Progenitor cell of endocrine pancreas (in vitro differentiated cells): ENCODE results near the gene SETDB2. TPM values are rescaled to one million over a fixed set of nuclear protein-coding genes. Genes with fewer than 3 reads are reported as not detected.

Experiments
- DNase-seq: peaks from one replicate; pipeline ENCODE4 v3.0.0; 2021; ENCODE audit warnings: low spot score; ENCODE audit not compliant: unreplicated experiment
- H3K27ac Mint-ChIP-seq: 2 replicates; pipeline ENCODE4 v1.8.0; 2021; ENCODE audit warnings: mild to moderate bottlenecking, moderate library complexity, mixed read lengths
- H3K27me3 Mint-ChIP-seq: 2 replicates; pipeline ENCODE4 v1.8.0; 2021; ENCODE audit warnings: mixed read lengths
- H3K36me3 Mint-ChIP-seq: 2 replicates; pipeline ENCODE4 v1.8.0; 2022; ENCODE audit warnings: mixed read lengths; ENCODE audit not compliant: insufficient read depth
- H3K4me1 Mint-ChIP-seq: 2 replicates; pipeline ENCODE4 v1.8.0; 2021; ENCODE audit warnings: low read depth, mixed read lengths
- H3K4me3 Mint-ChIP-seq: 2 replicates; pipeline ENCODE4 v1.8.0; 2021; ENCODE audit warnings: low read depth, mild to moderate bottlenecking, moderate library complexity, mixed read lengths
- H3K9me3 Mint-ChIP-seq: 2 replicates; pipeline ENCODE4 v1.8.0; 2021; ENCODE audit warnings: low read depth, mixed read lengths
- total RNA-seq: library from RNA; stranded (reverse); gene quantifications from 2 replicates; pipeline ENCODE4 v1.2.1, GENCODE V29; 2021
- TF ChIP-seq, protein P1 (sequence below): fragments of 200-600 bp; sonication (generic); IDR thresholded peaks from one replicate; pipeline ENCODE4 v1.5.0; 2021; ENCODE audit warnings: antibody characterized with exemption, mild to moderate bottlenecking; ENCODE audit not compliant: unreplicated experiment

SETDB2 gene
- total RNA-seq, 1 donor from 2014 or later: 11.5 TPM

DNA sequence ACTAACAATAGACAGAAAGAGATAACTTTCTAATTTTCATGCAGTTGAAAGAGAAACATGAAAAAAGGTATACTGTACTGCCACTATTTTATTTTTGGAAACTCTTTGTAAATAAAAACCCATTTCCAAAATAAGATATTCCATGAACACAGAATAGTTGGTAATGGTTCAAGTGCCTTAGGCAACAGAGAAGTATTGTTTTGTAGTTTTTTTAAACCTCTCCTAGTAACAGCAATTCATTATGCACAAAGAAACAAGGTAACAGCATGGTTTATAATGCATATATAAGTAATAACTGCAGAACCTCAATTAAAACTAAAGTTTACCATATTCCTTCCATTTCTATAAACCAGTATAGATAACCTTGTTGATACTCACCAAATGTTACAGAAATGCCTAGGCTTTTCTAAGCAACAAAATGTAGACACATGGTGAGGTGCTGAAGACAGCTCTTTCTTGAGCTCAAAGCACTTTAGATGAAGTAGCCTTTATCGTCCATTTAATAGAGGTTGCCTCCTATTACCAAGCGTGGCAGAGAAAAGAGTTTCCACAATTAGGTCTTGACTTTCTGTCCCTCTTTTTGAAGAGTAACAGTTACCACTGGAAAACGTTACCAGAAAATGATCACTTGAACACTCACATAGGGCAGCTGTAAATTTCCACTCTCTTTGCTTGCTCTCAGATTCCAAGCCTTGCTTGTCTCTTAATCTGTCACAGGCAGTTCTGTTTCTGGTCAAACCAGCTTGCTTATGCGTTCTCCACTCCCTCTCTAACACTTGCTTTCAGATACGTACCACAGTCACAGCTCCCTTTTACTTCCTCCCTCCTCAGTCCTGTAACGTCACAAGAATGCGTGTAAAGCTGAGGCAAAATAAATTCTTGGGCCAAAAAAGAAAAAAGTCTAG is 43.1 kb upstream of the SETDB2 start:
- Mint-ChIP-seq H3K4me3 (peak overlapping the region; percentile 58), H3K4me1 (peaks cover 21% of the 10 kb centered on the region), H3K27ac (peak overlapping the region; percentile 90), H3K27me3 (no peaks in the 10 kb centered on the region), H3K36me3 (peaks cover 4% of the 10 kb centered on the region), H3K9me3 (peaks cover 8% of the 10 kb centered on the region)
- TF ChIP-seq, protein P1, sequence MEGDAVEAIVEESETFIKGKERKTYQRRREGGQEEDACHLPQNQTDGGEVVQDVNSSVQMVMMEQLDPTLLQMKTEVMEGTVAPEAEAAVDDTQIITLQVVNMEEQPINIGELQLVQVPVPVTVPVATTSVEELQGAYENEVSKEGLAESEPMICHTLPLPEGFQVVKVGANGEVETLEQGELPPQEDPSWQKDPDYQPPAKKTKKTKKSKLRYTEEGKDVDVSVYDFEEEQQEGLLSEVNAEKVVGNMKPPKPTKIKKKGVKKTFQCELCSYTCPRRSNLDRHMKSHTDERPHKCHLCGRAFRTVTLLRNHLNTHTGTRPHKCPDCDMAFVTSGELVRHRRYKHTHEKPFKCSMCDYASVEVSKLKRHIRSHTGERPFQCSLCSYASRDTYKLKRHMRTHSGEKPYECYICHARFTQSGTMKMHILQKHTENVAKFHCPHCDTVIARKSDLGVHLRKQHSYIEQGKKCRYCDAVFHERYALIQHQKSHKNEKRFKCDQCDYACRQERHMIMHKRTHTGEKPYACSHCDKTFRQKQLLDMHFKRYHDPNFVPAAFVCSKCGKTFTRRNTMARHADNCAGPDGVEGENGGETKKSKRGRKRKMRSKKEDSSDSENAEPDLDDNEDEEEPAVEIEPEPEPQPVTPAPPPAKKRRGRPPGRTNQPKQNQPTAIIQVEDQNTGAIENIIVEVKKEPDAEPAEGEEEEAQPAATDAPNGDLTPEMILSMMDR: no peak
- DNase-seq: no peak

DNA sequence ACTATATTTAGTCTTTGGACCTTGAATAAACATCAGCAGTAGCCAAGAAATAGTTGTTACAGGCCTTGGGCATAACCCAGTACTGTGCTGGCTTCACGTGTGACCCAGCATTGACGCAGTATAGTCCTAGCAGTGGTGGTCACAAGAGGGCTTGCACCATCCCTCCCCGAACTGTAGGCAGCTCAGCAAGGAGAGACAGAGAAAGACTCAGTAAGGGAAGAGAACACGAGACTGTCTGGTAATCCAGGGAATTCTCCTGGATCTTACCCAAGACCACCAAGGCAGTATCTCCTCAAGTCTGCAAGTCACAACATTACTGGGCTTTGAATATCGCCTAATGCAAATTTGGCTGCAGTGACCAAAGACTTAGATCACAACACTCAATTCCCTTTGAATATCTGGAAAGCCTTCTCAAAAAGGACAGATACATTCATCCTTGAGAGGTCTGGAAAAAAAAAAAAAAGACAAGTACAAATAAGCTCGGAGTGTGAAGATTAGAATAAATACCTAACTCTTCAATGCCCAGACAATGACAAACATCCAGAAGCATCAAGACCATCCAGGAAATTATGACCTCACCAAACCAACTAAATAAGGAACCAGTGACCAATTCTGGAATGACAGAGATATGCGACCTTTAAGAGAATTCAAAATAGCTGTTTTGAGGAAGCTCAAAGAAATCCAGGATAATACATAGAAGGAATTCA is 39.9 kb upstream of the SETDB2 start:
- TF ChIP-seq, protein P1: no peak
- Mint-ChIP-seq H3K36me3 (peaks cover 6% of the 10 kb centered on the region), H3K27ac (no peak overlapping the region), H3K4me1 (peaks cover 17% of the 10 kb centered on the region), H3K27me3 (no peaks in the 10 kb centered on the region), H3K4me3 (no peak overlapping the region), H3K9me3 (peaks cover 8% of the 10 kb centered on the region)
- DNase-seq: no peak

DNA sequence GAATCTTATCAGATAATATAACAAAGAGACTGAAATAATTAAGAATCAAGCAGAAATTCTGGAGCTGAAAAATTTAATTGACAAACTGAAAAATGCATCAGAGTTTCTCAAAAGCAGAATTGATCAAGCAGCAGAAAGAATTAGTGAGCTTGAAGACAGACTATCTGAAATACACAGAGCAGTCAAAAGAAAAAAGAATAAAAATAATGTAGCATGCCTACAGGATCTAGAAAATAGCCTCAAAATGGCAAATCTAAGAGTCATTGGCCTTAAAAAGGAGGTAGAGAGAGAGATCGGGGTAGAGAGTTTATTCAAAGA is 39.4 kb upstream of the SETDB2 start:
- H3K27me3 Mint-ChIP-seq: no peaks in the 10 kb centered on the region
- H3K27ac Mint-ChIP-seq: no peak overlapping the region
- no peak for DNase-seq
- no peak overlapping the region for H3K4me3 Mint-ChIP-seq
- H3K9me3 Mint-ChIP-seq: peaks cover 8% of the 10 kb centered on the region
- H3K36me3 Mint-ChIP-seq: peaks cover 6% of the 10 kb centered on the region
- H3K4me1 Mint-ChIP-seq: peaks cover 16% of the 10 kb centered on the region
- TF ChIP-seq, protein P1: no peak

DNA sequence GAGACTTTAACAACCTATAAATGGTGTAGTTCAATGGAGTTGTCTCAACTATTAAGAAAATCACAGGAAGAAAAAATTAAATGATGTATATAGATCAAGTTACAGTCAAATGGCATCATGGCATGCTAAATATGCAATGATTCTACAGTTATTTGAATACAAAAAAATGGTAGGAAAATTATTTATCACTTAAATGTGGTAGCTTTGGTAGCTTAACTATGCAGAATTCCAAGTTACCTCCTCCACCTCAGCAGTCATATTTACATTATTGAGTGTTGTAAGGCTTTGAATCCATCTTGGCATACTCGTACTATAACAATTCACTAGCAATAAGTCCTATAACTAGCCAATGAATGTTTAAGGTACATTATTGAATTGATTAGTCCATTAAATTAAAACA is 37.0 kb upstream of the SETDB2 start:
- peaks cover 6% of the 10 kb centered on the region for H3K36me3 Mint-ChIP-seq
- H3K27me3 Mint-ChIP-seq: no peaks in the 10 kb centered on the region

DNA sequence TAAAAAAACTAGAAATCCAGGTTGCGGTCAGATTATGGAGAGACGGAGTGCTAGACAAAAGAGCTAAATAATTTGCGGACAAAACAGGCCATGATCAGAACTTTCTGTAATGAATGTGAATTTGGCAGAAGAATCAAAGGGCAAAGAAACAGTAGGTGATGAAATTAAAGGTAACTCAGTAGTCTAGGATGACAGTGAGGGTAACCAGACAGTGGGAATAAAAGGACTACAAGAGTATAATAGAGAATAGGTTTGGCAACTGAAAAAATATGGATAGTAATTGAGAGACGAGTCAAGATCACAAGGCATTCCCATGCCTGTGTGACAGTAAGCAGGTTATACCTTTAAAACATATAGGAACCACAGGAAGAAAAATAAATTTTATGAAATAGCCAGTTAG is 36.1 kb upstream of the SETDB2 start:
- Mint-ChIP-seq H3K36me3 (peaks cover 6% of the 10 kb centered on the region), H3K27me3 (no peaks in the 10 kb centered on the region), H3K9me3 (peaks cover 8% of the 10 kb centered on the region), H3K4me1 (no peaks in the 10 kb centered on the region), H3K4me3 (no peak overlapping the region), H3K27ac (no peak overlapping the region)
- TF ChIP-seq, protein P1: no peak
- DNase-seq: no peak

More for the DNA sequence above, 37.0 kb upstream of the SETDB2 start:
- H3K9me3 Mint-ChIP-seq: peaks cover 8% of the 10 kb centered on the region
- TF ChIP-seq, protein P1: no peak
- DNase-seq: no peak
- H3K4me1 Mint-ChIP-seq: no peaks in the 10 kb centered on the region
- no peak overlapping the region for H3K4me3 Mint-ChIP-seq
- H3K27ac Mint-ChIP-seq: no peak overlapping the region
